ENCODE results near the gene STAT1.

DNA sequence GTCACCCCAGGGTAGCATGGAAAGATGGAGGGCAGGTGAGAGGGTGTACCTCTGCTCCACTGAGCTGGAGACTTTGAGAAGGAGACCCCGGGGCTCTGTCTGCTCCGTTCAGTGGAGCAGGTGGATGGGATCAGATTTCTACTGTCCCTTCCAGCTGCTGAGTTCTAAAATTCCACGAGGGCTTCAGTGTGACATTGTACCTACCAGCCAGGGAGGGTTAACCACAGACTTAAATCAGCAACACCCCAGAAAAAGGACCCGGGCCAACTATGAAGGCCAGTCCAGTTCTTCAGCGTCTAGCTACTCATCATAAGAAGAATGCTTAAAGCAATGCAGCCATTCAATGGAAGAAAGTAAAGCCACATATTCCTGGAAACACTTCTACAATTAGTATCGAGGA lies 23.8 kb downstream of the STAT1 start:
- TF ChIP-seq POLR2A (IDR thresholded peaks at IDR 0.05), result no peak
- TF ChIP-seq, protein P1, sequence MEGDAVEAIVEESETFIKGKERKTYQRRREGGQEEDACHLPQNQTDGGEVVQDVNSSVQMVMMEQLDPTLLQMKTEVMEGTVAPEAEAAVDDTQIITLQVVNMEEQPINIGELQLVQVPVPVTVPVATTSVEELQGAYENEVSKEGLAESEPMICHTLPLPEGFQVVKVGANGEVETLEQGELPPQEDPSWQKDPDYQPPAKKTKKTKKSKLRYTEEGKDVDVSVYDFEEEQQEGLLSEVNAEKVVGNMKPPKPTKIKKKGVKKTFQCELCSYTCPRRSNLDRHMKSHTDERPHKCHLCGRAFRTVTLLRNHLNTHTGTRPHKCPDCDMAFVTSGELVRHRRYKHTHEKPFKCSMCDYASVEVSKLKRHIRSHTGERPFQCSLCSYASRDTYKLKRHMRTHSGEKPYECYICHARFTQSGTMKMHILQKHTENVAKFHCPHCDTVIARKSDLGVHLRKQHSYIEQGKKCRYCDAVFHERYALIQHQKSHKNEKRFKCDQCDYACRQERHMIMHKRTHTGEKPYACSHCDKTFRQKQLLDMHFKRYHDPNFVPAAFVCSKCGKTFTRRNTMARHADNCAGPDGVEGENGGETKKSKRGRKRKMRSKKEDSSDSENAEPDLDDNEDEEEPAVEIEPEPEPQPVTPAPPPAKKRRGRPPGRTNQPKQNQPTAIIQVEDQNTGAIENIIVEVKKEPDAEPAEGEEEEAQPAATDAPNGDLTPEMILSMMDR (IDR thresholded peaks at IDR 0.05), result no peak
